SU-DHL-6 (cell line): Measurements from ENCODE around the gene FHAD1.

ENCODE experiments used
- EZH2phosphoT487 ChIP-seq: fragments of 200-600 bp; sonication (generic), shearing (Covaris generic); conservative IDR thresholded peaks from 2 replicates; pipeline ENCODE4 v1.6.1; 2018; ENCODE audit warnings: mild to moderate bottlenecking, antibody characterized with exemption, low read length, moderate library complexity, mixed read lengths
- TF ChIP-seq, protein P1 (sequence below): fragments of 200-600 bp; sonication (generic); IDR thresholded peaks from one replicate; pipeline ENCODE4 v1.5.1; 2017; ENCODE audit warnings: antibody characterized with exemption, mild to moderate bottlenecking, low read length, moderate library complexity; ENCODE audit not compliant: insufficient read depth, poor library complexity, severe bottlenecking

DNA sequence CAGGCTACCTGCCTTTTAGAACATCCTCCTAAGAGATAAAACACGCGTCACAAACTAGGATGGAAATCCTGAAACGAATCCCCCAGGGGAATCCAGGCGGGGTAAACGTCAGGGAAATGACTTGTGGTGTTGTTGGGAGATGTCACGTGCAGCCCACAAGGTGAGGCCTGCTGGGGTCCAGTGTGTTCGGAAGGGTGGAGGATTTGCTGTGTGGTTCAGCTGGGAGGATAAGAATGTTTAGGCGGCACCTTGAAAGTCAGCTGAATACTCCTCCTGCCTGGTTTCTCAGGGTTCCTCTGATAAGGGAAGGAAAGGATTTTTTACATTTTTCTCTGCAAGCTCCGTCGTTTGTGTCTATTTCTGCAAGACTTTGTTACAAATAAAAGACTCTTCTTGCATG is 88.0 kb downstream of the FHAD1 start:
- TF ChIP-seq, protein P1, sequence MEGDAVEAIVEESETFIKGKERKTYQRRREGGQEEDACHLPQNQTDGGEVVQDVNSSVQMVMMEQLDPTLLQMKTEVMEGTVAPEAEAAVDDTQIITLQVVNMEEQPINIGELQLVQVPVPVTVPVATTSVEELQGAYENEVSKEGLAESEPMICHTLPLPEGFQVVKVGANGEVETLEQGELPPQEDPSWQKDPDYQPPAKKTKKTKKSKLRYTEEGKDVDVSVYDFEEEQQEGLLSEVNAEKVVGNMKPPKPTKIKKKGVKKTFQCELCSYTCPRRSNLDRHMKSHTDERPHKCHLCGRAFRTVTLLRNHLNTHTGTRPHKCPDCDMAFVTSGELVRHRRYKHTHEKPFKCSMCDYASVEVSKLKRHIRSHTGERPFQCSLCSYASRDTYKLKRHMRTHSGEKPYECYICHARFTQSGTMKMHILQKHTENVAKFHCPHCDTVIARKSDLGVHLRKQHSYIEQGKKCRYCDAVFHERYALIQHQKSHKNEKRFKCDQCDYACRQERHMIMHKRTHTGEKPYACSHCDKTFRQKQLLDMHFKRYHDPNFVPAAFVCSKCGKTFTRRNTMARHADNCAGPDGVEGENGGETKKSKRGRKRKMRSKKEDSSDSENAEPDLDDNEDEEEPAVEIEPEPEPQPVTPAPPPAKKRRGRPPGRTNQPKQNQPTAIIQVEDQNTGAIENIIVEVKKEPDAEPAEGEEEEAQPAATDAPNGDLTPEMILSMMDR: no peak
- TF ChIP-seq EZH2phosphoT487: no peak
